T-helper 1 cell treated with Interleukin-12 subunit alpha and Interleukin-12 subunit beta and Interleukin-4 antibody, amounts not matched to agents 30 ng/mL and 1 ng/mL, for 36 hours (primary cell): ENCODE results near the gene ARFGAP1. TPM values are rescaled to one million over a fixed set of nuclear protein-coding genes. Genes with fewer than 3 reads are reported as not detected.
"Not testable (repeated sequence)": the region's sequence is repeated elsewhere in the genome, so short reads cannot be mapped to it uniquely, and the experiment has no call there.

Experiments used
- intact Hi-C: fragments of 100-400 bp; cut with micrococcal nuclease; formaldehyde crosslinking; loops from one replicate; pipeline ENCODE4 v1.15.1; 2024
- total RNA-seq: library from RNA; stranded (reverse); gene quantifications from 2 replicates; pipeline ENCODE4 v1.2.3, GENCODE V29; 2022

Gene ARFGAP1
- total RNA-seq, 1 donor from 2014 or later = 93.8 TPM

- intact Hi-C loops = no loop called here
Observed at GRCh38 chr20:63240004-63240403, 32.6 kb upstream of the ARFGAP1 start.

- intact Hi-C loops = no loop called here
Observed at GRCh38 chr20:63241272-63241671, 31.3 kb upstream of the ARFGAP1 start.

- intact Hi-C loops = no loop called here
Observed at GRCh38 chr20:63242736-63243135, 29.9 kb upstream of the ARFGAP1 start.

- intact Hi-C loops = no loop called here
Observed at GRCh38 chr20:63243604-63244247, 28.9 kb upstream of the ARFGAP1 start.

- intact Hi-C loops = no loop called here
Observed at GRCh38 chr20:63244468-63244867, 28.1 kb upstream of the ARFGAP1 start.

- intact Hi-C loops = no loop called here
Observed at GRCh38 chr20:63246490-63247288, 25.9 kb upstream of the ARFGAP1 start.

- intact Hi-C loops = no loop called here
Observed at GRCh38 chr20:63247671-63248228, 24.9 kb upstream of the ARFGAP1 start.

GRCh38 chr20:63248835-63249591 lies 23.6 kb upstream of the ARFGAP1 start:
- intact Hi-C loops = no loop called here

GRCh38 chr20:63249891-63250290 lies 22.7 kb upstream of the ARFGAP1 start:
- intact Hi-C loops = no loop called here

GRCh38 chr20:63251350-63251749 lies 21.3 kb upstream of the ARFGAP1 start:
- intact Hi-C loops = not testable (repeated sequence)

GRCh38 chr20:63252284-63252711 lies 20.3 kb upstream of the ARFGAP1 start:
- intact Hi-C loops = no loop called here

- intact Hi-C loops = no loop called here
Observed at GRCh38 chr20:63253065-63253437, 19.6 kb upstream of the ARFGAP1 start.

- intact Hi-C loops = no loop called here
Observed at GRCh38 chr20:63253438-63254231, 19.0 kb upstream of the ARFGAP1 start.

- intact Hi-C loops = no loop called here
Observed at GRCh38 chr20:63254232-63254605, 18.4 kb upstream of the ARFGAP1 start, which contains the start of gene NKAIN4. Gene NKAIN4, minus strand, starts transcription at chr20:63254463. Its CDS starts 13 bp downstream, at chr20:63254450.

GRCh38 chr20:63254606-63255384 lies 17.8 kb upstream of the ARFGAP1 start:
- intact Hi-C loops = no loop called here

- intact Hi-C loops = no loop called here
Observed at GRCh38 chr20:63255931-63256704, 16.5 kb upstream of the ARFGAP1 start.

- intact Hi-C loops = no loop called here
Observed at GRCh38 chr20:63256954-63257353, 15.7 kb upstream of the ARFGAP1 start.

- intact Hi-C loops = no loop called here
Observed at GRCh38 chr20:63257629-63258028, 15.0 kb upstream of the ARFGAP1 start.

GRCh38 chr20:63258781-63259180 lies 13.8 kb upstream of the ARFGAP1 start:
- intact Hi-C loops = no loop called here
